ENCODE data around the gene PTX4.

DNA sequence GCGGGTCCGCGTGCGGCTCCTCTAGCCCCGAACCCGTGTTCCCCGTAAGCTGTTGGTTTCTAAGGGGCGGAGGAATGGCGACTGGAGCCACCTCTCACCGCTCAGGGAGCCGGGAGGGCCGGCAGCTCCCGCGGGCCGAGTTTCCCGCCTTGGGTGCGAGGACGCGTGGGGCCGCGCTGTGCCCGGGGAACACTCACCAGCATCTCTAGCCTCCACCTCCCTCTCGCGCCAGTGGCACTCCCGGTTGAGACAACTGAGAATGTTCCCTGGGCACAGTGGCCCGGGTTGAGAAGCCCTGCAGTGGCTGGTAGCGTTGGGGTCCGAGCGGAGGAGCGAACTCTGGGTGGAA, 5.0 kb upstream of the PTX4 start:
- TF ChIP-seq SMARCC2 (IDR thresholded peaks at IDR 0.05; ENCODE audit: low read depth) (no peak), NUFIP1 (IDR thresholded peaks at IDR 0.05; ENCODE audit: partially characterized antibody) (no peak), MXI1 (IDR thresholded peaks at IDR 0.05; ENCODE audit: low read depth, low read length) (no peak), PHF8 (IDR thresholded peaks at IDR 0.05; ENCODE audit: borderline replicate concordance, low read length) (no peak), EZH2 (IDR thresholded peaks at IDR 0.05; ENCODE audit: borderline replicate concordance, low read depth, low read length) (no peak), ZNF347 (CRISPR knock-in tag; IDR thresholded peaks at IDR 0.05; ENCODE audit: low read depth) (no peak), ARID2 (IDR thresholded peaks at IDR 0.05) (no peak)
- TF ChIP-seq, protein P1, sequence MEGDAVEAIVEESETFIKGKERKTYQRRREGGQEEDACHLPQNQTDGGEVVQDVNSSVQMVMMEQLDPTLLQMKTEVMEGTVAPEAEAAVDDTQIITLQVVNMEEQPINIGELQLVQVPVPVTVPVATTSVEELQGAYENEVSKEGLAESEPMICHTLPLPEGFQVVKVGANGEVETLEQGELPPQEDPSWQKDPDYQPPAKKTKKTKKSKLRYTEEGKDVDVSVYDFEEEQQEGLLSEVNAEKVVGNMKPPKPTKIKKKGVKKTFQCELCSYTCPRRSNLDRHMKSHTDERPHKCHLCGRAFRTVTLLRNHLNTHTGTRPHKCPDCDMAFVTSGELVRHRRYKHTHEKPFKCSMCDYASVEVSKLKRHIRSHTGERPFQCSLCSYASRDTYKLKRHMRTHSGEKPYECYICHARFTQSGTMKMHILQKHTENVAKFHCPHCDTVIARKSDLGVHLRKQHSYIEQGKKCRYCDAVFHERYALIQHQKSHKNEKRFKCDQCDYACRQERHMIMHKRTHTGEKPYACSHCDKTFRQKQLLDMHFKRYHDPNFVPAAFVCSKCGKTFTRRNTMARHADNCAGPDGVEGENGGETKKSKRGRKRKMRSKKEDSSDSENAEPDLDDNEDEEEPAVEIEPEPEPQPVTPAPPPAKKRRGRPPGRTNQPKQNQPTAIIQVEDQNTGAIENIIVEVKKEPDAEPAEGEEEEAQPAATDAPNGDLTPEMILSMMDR (IDR thresholded peaks at IDR 0.05 in 2 of 3, conservative IDR thresholded peaks at IDR 0.05 in 1 of 3; ENCODE audit: insufficient read depth in 2 of 3, low read depth in 1 of 3, low read length in 3 of 3): no peak
- TF ChIP-seq, protein P2, sequence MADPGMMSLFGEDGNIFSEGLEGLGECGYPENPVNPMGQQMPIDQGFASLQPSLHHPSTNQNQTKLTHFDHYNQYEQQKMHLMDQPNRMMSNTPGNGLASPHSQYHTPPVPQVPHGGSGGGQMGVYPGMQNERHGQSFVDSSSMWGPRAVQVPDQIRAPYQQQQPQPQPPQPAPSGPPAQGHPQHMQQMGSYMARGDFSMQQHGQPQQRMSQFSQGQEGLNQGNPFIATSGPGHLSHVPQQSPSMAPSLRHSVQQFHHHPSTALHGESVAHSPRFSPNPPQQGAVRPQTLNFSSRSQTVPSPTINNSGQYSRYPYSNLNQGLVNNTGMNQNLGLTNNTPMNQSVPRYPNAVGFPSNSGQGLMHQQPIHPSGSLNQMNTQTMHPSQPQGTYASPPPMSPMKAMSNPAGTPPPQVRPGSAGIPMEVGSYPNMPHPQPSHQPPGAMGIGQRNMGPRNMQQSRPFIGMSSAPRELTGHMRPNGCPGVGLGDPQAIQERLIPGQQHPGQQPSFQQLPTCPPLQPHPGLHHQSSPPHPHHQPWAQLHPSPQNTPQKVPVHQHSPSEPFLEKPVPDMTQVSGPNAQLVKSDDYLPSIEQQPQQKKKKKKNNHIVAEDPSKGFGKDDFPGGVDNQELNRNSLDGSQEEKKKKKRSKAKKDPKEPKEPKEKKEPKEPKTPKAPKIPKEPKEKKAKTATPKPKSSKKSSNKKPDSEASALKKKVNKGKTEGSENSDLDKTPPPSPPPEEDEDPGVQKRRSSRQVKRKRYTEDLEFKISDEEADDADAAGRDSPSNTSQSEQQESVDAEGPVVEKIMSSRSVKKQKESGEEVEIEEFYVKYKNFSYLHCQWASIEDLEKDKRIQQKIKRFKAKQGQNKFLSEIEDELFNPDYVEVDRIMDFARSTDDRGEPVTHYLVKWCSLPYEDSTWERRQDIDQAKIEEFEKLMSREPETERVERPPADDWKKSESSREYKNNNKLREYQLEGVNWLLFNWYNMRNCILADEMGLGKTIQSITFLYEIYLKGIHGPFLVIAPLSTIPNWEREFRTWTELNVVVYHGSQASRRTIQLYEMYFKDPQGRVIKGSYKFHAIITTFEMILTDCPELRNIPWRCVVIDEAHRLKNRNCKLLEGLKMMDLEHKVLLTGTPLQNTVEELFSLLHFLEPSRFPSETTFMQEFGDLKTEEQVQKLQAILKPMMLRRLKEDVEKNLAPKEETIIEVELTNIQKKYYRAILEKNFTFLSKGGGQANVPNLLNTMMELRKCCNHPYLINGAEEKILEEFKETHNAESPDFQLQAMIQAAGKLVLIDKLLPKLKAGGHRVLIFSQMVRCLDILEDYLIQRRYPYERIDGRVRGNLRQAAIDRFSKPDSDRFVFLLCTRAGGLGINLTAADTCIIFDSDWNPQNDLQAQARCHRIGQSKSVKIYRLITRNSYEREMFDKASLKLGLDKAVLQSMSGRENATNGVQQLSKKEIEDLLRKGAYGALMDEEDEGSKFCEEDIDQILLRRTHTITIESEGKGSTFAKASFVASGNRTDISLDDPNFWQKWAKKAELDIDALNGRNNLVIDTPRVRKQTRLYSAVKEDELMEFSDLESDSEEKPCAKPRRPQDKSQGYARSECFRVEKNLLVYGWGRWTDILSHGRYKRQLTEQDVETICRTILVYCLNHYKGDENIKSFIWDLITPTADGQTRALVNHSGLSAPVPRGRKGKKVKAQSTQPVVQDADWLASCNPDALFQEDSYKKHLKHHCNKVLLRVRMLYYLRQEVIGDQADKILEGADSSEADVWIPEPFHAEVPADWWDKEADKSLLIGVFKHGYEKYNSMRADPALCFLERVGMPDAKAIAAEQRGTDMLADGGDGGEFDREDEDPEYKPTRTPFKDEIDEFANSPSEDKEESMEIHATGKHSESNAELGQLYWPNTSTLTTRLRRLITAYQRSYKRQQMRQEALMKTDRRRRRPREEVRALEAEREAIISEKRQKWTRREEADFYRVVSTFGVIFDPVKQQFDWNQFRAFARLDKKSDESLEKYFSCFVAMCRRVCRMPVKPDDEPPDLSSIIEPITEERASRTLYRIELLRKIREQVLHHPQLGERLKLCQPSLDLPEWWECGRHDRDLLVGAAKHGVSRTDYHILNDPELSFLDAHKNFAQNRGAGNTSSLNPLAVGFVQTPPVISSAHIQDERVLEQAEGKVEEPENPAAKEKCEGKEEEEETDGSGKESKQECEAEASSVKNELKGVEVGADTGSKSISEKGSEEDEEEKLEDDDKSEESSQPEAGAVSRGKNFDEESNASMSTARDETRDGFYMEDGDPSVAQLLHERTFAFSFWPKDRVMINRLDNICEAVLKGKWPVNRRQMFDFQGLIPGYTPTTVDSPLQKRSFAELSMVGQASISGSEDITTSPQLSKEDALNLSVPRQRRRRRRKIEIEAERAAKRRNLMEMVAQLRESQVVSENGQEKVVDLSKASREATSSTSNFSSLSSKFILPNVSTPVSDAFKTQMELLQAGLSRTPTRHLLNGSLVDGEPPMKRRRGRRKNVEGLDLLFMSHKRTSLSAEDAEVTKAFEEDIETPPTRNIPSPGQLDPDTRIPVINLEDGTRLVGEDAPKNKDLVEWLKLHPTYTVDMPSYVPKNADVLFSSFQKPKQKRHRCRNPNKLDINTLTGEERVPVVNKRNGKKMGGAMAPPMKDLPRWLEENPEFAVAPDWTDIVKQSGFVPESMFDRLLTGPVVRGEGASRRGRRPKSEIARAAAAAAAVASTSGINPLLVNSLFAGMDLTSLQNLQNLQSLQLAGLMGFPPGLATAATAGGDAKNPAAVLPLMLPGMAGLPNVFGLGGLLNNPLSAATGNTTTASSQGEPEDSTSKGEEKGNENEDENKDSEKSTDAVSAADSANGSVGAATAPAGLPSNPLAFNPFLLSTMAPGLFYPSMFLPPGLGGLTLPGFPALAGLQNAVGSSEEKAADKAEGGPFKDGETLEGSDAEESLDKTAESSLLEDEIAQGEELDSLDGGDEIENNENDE (IDR thresholded peaks at IDR 0.05; ENCODE audit: low read depth, low read length): no peak
